ENCODE data around the gene ZNF48.

- TF ChIP-seq, protein P1, sequence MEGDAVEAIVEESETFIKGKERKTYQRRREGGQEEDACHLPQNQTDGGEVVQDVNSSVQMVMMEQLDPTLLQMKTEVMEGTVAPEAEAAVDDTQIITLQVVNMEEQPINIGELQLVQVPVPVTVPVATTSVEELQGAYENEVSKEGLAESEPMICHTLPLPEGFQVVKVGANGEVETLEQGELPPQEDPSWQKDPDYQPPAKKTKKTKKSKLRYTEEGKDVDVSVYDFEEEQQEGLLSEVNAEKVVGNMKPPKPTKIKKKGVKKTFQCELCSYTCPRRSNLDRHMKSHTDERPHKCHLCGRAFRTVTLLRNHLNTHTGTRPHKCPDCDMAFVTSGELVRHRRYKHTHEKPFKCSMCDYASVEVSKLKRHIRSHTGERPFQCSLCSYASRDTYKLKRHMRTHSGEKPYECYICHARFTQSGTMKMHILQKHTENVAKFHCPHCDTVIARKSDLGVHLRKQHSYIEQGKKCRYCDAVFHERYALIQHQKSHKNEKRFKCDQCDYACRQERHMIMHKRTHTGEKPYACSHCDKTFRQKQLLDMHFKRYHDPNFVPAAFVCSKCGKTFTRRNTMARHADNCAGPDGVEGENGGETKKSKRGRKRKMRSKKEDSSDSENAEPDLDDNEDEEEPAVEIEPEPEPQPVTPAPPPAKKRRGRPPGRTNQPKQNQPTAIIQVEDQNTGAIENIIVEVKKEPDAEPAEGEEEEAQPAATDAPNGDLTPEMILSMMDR (IDR thresholded peaks at IDR 0.05), result no peak
- TF ChIP-seq POLR2AphosphoS5 (IDR thresholded peaks at IDR 0.05), result no peak
Measured at GRCh38 chr16:30371248-30371816, 23.9 kb upstream of the ZNF48 start.

All from prostate gland (tissue), 2 donors.